Spleen (tissue), 7 donors: ENCODE measurements around the gene FOXK2.

Experiments used
- POLR2A ChIP-seq, 3 donors: fragments of 450-650 bp; IDR thresholded peaks; one replicate each; pipeline ENCODE4 v1.5.1; 2017; ENCODE audit warnings: antibody characterized with exemption in 3 of 3, mild to moderate bottlenecking in 1 of 3
- TF ChIP-seq, protein P1 (sequence below), 11 experiments: fragments of 200-600 bp in 7 of 11; fragments of 450-650 bp in 4 of 11; sonication (generic) in 4 of 11; IDR thresholded peaks in 8 of 11; conservative IDR thresholded peaks in 3 of 11; 1 replicate in 7 of 11; 2 replicates in 4 of 11; pipeline versions ENCODE4 v1.4.0 to v1.8.0; 2016 to 2021; ENCODE audit warnings: antibody characterized with exemption in 11 of 11, inconsistent platforms in 4 of 11, mild to moderate bottlenecking in 1 of 11
- donor health status: DM: no; HTN: no; CAD: no; lungs with moderate emphysema.
- donor health status: DM: no; HTN: no; CAD: no.
- donor health status: DM: no; HTN: no; CAD: no.

GRCh38 chr17:82492643-82493225 is 26.8 kb upstream of the FOXK2 start:
- TF ChIP-seq, protein P1, sequence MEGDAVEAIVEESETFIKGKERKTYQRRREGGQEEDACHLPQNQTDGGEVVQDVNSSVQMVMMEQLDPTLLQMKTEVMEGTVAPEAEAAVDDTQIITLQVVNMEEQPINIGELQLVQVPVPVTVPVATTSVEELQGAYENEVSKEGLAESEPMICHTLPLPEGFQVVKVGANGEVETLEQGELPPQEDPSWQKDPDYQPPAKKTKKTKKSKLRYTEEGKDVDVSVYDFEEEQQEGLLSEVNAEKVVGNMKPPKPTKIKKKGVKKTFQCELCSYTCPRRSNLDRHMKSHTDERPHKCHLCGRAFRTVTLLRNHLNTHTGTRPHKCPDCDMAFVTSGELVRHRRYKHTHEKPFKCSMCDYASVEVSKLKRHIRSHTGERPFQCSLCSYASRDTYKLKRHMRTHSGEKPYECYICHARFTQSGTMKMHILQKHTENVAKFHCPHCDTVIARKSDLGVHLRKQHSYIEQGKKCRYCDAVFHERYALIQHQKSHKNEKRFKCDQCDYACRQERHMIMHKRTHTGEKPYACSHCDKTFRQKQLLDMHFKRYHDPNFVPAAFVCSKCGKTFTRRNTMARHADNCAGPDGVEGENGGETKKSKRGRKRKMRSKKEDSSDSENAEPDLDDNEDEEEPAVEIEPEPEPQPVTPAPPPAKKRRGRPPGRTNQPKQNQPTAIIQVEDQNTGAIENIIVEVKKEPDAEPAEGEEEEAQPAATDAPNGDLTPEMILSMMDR (IDR thresholded peaks at IDR 0.05 in 8 of 11, conservative IDR thresholded peaks at IDR 0.05 in 3 of 11) = no peak
- TF ChIP-seq POLR2A (IDR thresholded peaks at IDR 0.05) = no peak
